ENCODE data around the gene ARGFX.

ARGFX gene

DNA sequence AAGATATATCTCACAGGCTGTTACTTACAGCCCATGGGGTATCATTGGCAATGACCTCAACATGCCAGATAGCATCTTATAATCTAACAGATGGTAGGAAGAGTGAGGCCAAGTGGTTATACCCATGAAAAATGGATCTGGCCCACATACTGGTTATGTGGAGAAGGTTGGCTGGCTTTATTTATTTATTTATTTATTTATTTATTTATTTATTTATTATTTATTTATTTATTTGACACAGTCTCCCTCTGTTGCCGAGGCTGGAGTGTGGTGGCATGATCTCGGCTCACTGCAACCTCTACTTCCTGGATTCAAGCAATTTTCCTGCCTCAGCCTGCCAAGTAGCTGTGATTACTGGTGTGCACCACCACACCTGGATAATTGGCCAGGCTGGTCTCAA, 37.0 kb downstream of the ARGFX start:
- no peak for TF ChIP-seq EZH2phosphoT487 (conservative IDR thresholded peaks at IDR 0.05; ENCODE audit: low read length)
- TF ChIP-seq, protein P1, sequence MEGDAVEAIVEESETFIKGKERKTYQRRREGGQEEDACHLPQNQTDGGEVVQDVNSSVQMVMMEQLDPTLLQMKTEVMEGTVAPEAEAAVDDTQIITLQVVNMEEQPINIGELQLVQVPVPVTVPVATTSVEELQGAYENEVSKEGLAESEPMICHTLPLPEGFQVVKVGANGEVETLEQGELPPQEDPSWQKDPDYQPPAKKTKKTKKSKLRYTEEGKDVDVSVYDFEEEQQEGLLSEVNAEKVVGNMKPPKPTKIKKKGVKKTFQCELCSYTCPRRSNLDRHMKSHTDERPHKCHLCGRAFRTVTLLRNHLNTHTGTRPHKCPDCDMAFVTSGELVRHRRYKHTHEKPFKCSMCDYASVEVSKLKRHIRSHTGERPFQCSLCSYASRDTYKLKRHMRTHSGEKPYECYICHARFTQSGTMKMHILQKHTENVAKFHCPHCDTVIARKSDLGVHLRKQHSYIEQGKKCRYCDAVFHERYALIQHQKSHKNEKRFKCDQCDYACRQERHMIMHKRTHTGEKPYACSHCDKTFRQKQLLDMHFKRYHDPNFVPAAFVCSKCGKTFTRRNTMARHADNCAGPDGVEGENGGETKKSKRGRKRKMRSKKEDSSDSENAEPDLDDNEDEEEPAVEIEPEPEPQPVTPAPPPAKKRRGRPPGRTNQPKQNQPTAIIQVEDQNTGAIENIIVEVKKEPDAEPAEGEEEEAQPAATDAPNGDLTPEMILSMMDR (IDR thresholded peaks at IDR 0.05; ENCODE audit: insufficient read depth, low read length, poor library complexity, severe bottlenecking), result no peak
- Histone ChIP-seq H3K9me2 (replicated peaks; ENCODE audit: insufficient read depth, low read length) (no peaks in the 10 kb centered on the region), H3F3A (ENCODE audit: insufficient read depth) (no peaks in the 10 kb centered on the region)

DNA sequence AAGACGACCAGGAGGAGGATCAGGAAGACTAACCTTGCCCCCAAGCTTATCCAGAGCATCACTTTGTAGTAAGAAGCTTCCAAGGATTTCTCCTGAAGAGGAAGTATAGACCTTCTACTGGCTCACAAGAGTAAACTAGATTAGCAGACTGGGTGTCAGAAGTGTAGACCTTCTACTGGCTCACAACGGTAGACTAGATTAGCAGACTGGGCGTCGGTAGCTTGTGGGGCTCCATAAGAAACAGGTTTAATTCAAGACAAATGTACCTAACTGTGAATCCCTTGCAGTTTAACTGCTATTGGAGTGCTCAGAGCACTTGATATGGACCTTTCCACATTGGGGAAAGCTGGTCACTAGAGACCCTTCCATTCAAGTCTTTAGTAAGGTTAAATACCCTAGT, 38.4 kb downstream of the ARGFX start:
- no peak for TF ChIP-seq EZH2phosphoT487 (conservative IDR thresholded peaks at IDR 0.05; ENCODE audit: low read length)
- TF ChIP-seq, protein P1 (IDR thresholded peaks at IDR 0.05; ENCODE audit: insufficient read depth, low read length, poor library complexity, severe bottlenecking), result no peak
- Histone ChIP-seq H3K36me3 (ENCODE audit: low read length) (no peaks in the 10 kb centered on the region), H3K9me3 (ENCODE audit: insufficient read depth, low read length) (no peaks in the 10 kb centered on the region), H3K79me2 (ENCODE audit: insufficient read depth, low read length) (no peaks in the 10 kb centered on the region), H3K4me2 (ENCODE audit: low read depth, low read length, poor library complexity, severe bottlenecking) (no peak overlapping the region), H3K27me3 (ENCODE audit: low read length) (no peaks in the 10 kb centered on the region), H3K27ac (ENCODE audit: low read depth, low read length) (no peak overlapping the region), H3F3A (ENCODE audit: insufficient read depth) (no peaks in the 10 kb centered on the region), H3K9me2 (replicated peaks; ENCODE audit: insufficient read depth, low read length) (no peaks in the 10 kb centered on the region), H2AFZ (ENCODE audit: low read depth, low read length, severe bottlenecking) (no peak overlapping the region), H3K9ac (ENCODE audit: low read length) (no peak overlapping the region), H3K4me3 (ENCODE audit: insufficient read depth, low read length, poor library complexity, severe bottlenecking) (no peak overlapping the region), H4K20me1 (ENCODE audit: low read depth, low read length) (no peaks in the 10 kb centered on the region)

More for the DNA sequence above, 37.0 kb downstream of the ARGFX start:
- Histone ChIP-seq H4K20me1 (ENCODE audit: low read depth, low read length) (no peaks in the 10 kb centered on the region), H3K4me3 (ENCODE audit: insufficient read depth, low read length, poor library complexity, severe bottlenecking) (no peak overlapping the region), H3K9me3 (ENCODE audit: insufficient read depth, low read length) (no peaks in the 10 kb centered on the region), H3K27ac (ENCODE audit: low read depth, low read length) (no peak overlapping the region), H3K27me3 (ENCODE audit: low read length) (no peaks in the 10 kb centered on the region), H3K36me3 (ENCODE audit: low read length) (no peaks in the 10 kb centered on the region), H3K79me2 (ENCODE audit: insufficient read depth, low read length) (no peaks in the 10 kb centered on the region), H2AFZ (ENCODE audit: low read depth, low read length, severe bottlenecking) (no peak overlapping the region), H3K9ac (ENCODE audit: low read length) (no peak overlapping the region), H3K4me2 (ENCODE audit: low read depth, low read length, poor library complexity, severe bottlenecking) (no peak overlapping the region)

All from SU-DHL-6 (cell line).